Measurements from ENCODE around the gene TGFBR2. TPM values are rescaled to one million over a fixed set of nuclear protein-coding genes. Genes with fewer than 3 reads are reported as not detected.

Gene TGFBR2
- total and polyA plus RNA-seq, 10 of the 15 experiments (the other 5 are each of a cell fraction or from before 2014, with no cell fraction given) = 0.02 to 0.98 (median 0.18) TPM; not detected in 1

GRCh38 chr3:30607032-30607833 lies 832 bp downstream of the TGFBR2 start:
- intact Hi-C loops (cut with micrococcal nuclease; ENCODE audit: unreplicated experiment) = no loop called here
- peaks cover 0 to 26% of the 10 kb centered on the region in 2 experiments; a peak in 3 of 4 replicates for H3K27me3 ChIP-seq (replicated peaks in 1 of 2; ENCODE audit: control insufficient read depth in 2 of 2, insufficient read depth in 2 of 2, low read length in 1 of 2)
- WGBS (ENCODE audit: insufficient coverage, insufficient replicate concordance, low lambda C conversion rate, missing lambda C conversion rate) = 3% methylated on average over 45 of the region's 45 CpGs
- H3K79me2 ChIP-seq (ENCODE audit: control insufficient read depth, insufficient read depth, low read length) = no peaks in the 10 kb centered on the region
- H3K4me1 ChIP-seq (ENCODE audit: control insufficient read depth, insufficient read depth, low read length) = no peaks in the 10 kb centered on the region
- peak; percentile 70 for ATAC-seq
- ChIA-PET CTCF (no interaction called here), SMC1A (ENCODE audit: uncharacterized antibody, unreplicated experiment) (interaction anchor here (0.7 to 1.6 kb wide), 4 partner anchors 15 to 524 kb away, joined by 3 to 5 read pairs (median 3); no protein-coding TSS in a partner anchor), RAD21 (ENCODE audit: unreplicated experiment) (interaction anchor here (1.1 to 1.9 kb wide), 3 partner anchors 34 to 132 kb away, joined by 3 to 8 read pairs (median 4); no protein-coding TSS in a partner anchor), POLR2A (no interaction called here)
- H3K27ac ChIP-seq (ENCODE audit: control insufficient read depth, insufficient read depth) = no peak overlapping the region
- TF ChIP-seq ZNF687 (IDR thresholded peaks at IDR 0.05) (no peak), TCF12 (IDR thresholded peaks at IDR 0.05; ENCODE audit: low read depth, low read length) (0 out of 2 replicates have a peak, but pooled peaks have one; percentile 8), BMI1 (IDR thresholded peaks at IDR 0.05; ENCODE audit: borderline replicate concordance) (peak; percentile 16; the same call in 1 of the 2 replicates)
- H4K20me1 ChIP-seq (ENCODE audit: control insufficient read depth, insufficient read depth) = no peaks in the 10 kb centered on the region
- BruUV-seq (replicated peaks) = no TSS peak
- H3K9ac ChIP-seq (ENCODE audit: control insufficient read depth, insufficient read depth, low read length) = no peak overlapping the region
- no peaks in the 10 kb centered on the region for H3K36me3 ChIP-seq (ENCODE audit: control insufficient read depth in 2 of 2, insufficient read depth in 2 of 2, low read length in 1 of 2)
- in situ Hi-C loops (cut with MboI) = no loop called here
- H3K4me2 ChIP-seq (ENCODE audit: control insufficient read depth, insufficient read depth) = peak overlapping the region; percentile 89
- no peaks in the 10 kb centered on the region; the same call in 2 of the 3 replicates for H3K9me3 ChIP-seq (replicated peaks; ENCODE audit: control insufficient read depth, insufficient read depth, low read length)
- H3K4me3 ChIP-seq = peak overlapping the region; percentile 66
- no peak for DNase-seq (ENCODE audit: low read depth, low spot score)
- no peak for FAIRE-seq
- peak overlapping the region; percentile 52 for H2AFZ ChIP-seq (ENCODE audit: control insufficient read depth, low read depth, low read length)
